IPS-15b (cell line): ENCODE results near the gene GRIA3.

Experiments used
- H3K27me3 ChIP-seq: one replicate; pipeline ENCODE4 v1.6.1; 2013; ENCODE audit warnings: low read length; ENCODE audit not compliant: control insufficient read depth, insufficient read depth
- H3K36me3 ChIP-seq: one replicate; pipeline ENCODE4 v1.6.1; 2013; ENCODE audit warnings: low read length; ENCODE audit not compliant: control insufficient read depth, insufficient read depth
- H3K4me1 ChIP-seq: one replicate; pipeline ENCODE4 v1.6.1; 2013; ENCODE audit warnings: mild to moderate bottlenecking, low read length; ENCODE audit not compliant: control insufficient read depth, insufficient read depth
- H3K4me3 ChIP-seq: one replicate; pipeline ENCODE4 v1.5.1; 2013; ENCODE audit warnings: low read depth, low read length
- H3K9ac ChIP-seq: one replicate; pipeline ENCODE4 v1.6.1; 2013; ENCODE audit warnings: low read depth, mild to moderate bottlenecking, low read length
- H3K9me3 ChIP-seq: one replicate; pipeline ENCODE4 v1.6.1; 2013; ENCODE audit warnings: mild to moderate bottlenecking, low read length; ENCODE audit not compliant: control insufficient read depth, insufficient read depth

Gene GRIA3

DNA sequence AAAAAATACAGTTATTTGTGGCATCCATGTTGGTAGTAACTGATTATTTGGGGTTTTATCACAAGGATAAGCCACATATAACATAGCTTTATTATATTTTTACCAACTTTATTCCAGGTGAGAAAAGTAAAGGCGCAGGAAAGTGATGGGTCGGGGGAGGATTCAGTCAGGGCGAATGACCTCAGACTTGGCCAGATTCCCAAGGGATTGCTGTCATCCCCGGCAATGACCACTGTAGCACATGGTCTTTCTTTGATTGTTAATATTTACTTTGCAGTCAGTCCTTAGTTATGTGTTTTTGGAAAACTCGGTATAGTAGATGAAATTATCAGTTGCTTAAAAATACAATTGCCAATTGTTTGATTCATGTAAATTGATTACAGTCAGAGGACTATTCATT is 17.6 kb downstream of the GRIA3 start:
- Histone ChIP-seq H3K9me3 (no peaks in the 10 kb centered on the region), H3K27me3 (no peaks in the 10 kb centered on the region), H3K4me3 (no peak overlapping the region), H3K4me1 (peaks cover 8% of the 10 kb centered on the region), H3K36me3 (no peaks in the 10 kb centered on the region), H3K9ac (no peak overlapping the region)

DNA sequence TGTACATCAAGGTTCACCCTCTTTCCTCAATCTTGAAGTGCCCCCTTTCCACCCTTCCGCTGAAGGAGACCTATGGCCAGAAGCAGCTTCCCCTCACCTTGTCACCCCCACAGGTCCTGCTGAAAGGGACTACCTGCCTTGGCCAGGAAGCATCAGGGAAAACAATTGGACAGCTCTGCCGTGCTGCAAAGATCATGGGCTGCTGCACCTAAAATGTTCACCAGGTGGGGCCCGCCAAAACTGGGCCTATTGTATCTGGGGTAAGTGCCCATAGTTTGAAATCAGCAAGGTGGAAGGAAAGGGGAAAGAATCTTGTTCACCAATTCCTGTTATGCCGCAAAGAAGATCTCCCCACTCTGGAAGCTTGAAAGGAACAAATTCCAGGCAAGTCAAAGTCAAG is 18.4 kb downstream of the GRIA3 start:
- H3K36me3 ChIP-seq: no peaks in the 10 kb centered on the region
- no peaks in the 10 kb centered on the region for H3K9me3 ChIP-seq
- peaks cover 8% of the 10 kb centered on the region for H3K4me1 ChIP-seq
- no peak overlapping the region for H3K9ac ChIP-seq
- H3K4me3 ChIP-seq: no peak overlapping the region
- H3K27me3 ChIP-seq: no peaks in the 10 kb centered on the region

DNA sequence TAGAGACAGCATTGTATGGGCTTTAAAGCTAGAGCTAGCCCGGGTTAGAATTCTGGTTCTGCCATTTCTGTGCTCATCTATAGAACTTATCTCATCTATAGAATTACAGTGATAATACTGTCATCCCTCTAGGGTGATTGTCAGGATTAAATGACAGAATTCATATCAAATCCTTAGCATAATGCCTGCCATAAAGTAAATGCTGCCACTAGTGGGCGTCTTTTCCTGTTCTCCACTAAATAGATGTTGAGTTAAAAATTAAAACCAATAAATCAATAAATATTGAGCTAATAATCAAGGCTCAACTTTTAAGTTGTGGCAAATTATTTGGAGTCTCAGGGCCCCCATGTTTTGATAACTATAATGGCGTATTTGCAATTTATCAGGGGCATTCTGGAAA is 19.7 kb downstream of the GRIA3 start:
- Histone ChIP-seq H3K9ac (no peak overlapping the region), H3K4me1 (peaks cover 8% of the 10 kb centered on the region), H3K36me3 (no peaks in the 10 kb centered on the region), H3K9me3 (no peaks in the 10 kb centered on the region), H3K4me3 (no peak overlapping the region), H3K27me3 (no peaks in the 10 kb centered on the region)

DNA sequence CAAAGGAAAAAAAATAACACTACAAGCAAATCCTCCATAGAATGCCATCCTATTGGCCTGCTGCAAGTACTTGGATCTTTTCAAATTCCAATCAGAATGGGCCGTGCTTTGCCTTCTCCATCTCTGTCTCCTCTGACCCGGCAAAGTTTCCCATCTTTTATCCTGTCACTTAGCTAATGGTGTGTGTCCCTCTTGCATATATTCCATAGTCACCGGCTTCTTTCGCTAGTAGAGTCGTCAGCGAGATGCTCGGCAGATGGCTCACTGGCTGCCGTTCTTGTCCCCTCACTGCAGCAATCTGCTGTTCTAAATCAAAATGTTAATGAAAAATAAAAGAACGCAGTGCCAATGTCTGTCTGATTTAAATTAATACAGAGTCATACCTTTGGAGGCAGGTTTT is 22.1 kb downstream of the GRIA3 start:
- no peaks in the 10 kb centered on the region for H3K27me3 ChIP-seq
- H3K9me3 ChIP-seq: no peaks in the 10 kb centered on the region
- H3K4me1 ChIP-seq: peaks cover 8% of the 10 kb centered on the region
- H3K36me3 ChIP-seq: no peaks in the 10 kb centered on the region
- H3K9ac ChIP-seq: no peak overlapping the region
- no peak overlapping the region for H3K4me3 ChIP-seq

DNA sequence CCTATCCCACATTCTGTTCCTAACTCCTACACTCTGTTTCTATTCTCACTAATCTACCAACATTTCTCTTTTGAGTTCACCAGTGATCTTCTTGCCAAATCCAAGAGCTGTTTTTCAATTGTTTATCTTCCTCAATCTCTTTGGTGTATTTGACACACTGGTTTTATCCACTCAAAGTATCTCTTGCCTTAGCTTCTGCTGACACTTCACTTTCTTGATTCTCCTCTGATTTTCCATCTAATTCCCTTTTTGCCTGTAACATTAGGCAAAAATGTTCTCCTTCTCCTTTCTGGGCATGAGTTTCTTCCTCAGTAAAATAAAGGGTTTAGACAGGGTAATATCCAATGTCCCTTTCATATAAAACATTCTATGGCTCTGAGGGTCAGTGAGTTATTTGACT is 26.2 kb downstream of the GRIA3 start:
- H3K4me1 ChIP-seq: no peaks in the 10 kb centered on the region
- no peaks in the 10 kb centered on the region for H3K27me3 ChIP-seq

DNA sequence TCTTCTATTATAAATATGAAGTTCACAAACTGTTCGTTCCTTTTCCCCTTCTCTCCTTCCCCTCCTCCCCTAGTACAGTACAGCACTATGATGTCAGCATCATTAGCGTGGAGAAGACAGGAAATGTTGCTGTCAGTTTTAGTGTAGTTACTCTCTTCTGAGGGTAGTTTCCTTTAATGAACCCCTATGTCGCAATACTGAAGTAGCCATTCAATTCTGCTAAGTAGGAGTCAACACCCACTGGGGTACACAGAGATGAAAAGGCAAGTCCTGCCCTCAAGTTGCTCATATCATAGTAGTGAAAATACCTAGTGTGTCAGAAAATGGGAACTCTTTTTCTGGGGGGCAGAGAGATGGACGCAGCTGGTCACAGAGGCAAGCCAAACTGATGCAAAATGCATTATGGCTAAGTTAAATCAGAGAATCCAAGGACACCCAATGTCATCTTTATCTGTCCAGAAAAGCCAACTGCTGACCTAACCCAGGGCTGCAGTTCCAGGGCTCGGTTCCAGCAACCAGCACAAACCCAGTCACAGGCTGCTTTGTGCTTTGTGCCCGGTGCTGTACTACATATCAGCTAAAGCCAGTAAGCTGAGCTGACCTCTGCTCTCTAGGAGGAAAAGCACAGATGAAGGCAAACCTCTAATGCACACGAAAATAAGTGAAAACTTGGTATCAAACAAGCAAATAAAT is 31.5 kb downstream of the GRIA3 start:
- Histone ChIP-seq H3K9me3 (no peaks in the 10 kb centered on the region), H3K4me3 (no peak overlapping the region), H3K27me3 (no peaks in the 10 kb centered on the region), H3K9ac (no peak overlapping the region), H3K4me1 (peaks cover 10% of the 10 kb centered on the region), H3K36me3 (no peaks in the 10 kb centered on the region)

More for the DNA sequence above, 26.2 kb downstream of the GRIA3 start:
- no peak overlapping the region for H3K4me3 ChIP-seq
- no peaks in the 10 kb centered on the region for H3K9me3 ChIP-seq
- no peak overlapping the region for H3K9ac ChIP-seq
- H3K36me3 ChIP-seq: no peaks in the 10 kb centered on the region

DNA sequence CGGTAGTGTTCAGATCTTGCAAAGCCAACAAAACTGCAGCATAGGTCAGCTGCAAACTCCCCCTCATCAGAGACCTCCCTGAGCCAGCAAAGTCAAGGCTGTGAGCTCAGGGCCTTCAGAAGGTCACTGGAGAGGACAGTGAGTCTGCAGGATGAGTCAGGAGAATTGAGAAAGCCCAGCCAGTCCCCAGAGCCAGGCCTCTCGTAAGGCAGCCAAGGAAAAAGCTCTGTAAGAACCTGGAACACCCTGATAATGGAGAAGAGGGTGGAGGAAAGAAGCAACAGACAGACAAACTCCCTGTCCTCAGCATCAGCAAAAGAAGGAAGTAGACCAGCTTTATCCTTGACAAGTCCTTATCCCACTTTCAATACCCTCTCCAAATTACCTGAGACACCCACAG is 33.0 kb downstream of the GRIA3 start:
- Histone ChIP-seq H3K4me3 (no peak overlapping the region), H3K36me3 (no peaks in the 10 kb centered on the region), H3K27me3 (no peaks in the 10 kb centered on the region), H3K9me3 (no peaks in the 10 kb centered on the region), H3K9ac (no peak overlapping the region), H3K4me1 (peaks cover 11% of the 10 kb centered on the region)

DNA sequence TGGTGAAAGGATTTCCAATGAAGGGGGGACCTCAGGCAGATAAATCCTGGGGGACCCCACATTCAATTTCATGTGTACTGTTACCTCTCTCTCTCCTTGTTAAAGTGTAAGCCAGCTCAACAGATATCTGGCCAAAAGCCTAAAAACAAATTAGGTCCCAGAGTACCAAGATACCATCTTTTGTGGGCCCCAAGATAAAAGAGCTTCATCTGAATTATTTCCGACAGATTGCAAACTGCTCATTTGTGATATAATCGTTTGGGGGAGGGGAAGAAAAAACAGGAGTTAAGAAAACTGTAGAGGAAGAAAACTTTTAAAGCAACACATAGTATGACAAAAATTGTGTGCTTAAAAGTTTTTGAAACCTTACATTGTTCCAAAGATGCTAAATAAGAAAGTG is 33.6 kb downstream of the GRIA3 start:
- H3K4me1 ChIP-seq: peaks cover 11% of the 10 kb centered on the region
- no peaks in the 10 kb centered on the region for H3K9me3 ChIP-seq
- H3K9ac ChIP-seq: no peak overlapping the region
- H3K4me3 ChIP-seq: no peak overlapping the region
- no peaks in the 10 kb centered on the region for H3K36me3 ChIP-seq
- H3K27me3 ChIP-seq: peaks cover 2% of the 10 kb centered on the region

DNA sequence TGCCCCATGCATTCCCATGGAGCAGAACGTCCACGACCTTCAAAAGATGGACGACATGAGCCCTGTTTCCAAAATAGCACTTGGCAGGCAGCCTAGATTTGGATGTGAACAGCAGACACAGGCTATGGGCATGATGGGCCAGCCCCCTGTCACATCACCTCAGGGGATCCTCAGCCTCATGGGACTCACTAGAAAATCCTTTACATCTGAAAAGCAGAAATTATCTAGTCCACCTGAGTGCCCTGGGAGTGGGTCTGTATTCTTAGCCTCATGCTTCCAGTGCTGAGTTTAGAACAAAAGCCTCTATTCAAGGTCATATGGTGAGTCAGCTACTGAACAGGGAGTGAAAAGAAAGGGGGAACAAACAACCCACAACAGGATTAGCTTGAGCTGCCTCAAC is 35.8 kb downstream of the GRIA3 start:
- no peak overlapping the region for H3K9ac ChIP-seq
- H3K9me3 ChIP-seq: no peaks in the 10 kb centered on the region
- H3K4me1 ChIP-seq: peaks cover 13% of the 10 kb centered on the region
- H3K27me3 ChIP-seq: peaks cover 8% of the 10 kb centered on the region
- no peak overlapping the region for H3K4me3 ChIP-seq
- H3K36me3 ChIP-seq: no peaks in the 10 kb centered on the region

DNA sequence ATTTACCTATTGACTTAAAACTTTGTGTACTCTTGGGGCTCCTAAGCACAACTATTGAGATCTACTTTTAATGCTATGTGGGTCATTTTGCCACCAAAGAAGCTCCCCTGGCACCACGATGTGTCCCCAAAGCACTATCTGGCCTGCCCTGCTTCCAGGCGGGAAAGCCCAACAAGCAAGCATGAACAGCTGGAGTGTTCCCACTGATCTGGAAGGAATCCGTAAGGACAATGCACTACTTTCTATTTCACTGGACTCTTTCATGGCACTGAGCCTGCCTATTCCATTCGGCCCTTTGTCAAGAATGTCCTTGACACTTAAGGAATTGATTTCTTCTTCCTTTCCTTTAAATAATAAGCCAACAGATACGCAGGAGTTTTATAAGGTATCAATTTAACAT is 38.8 kb downstream of the GRIA3 start:
- Histone ChIP-seq H3K9ac (no peak overlapping the region), H3K27me3 (peaks cover 13% of the 10 kb centered on the region), H3K4me3 (no peak overlapping the region), H3K4me1 (peaks cover 13% of the 10 kb centered on the region), H3K9me3 (no peaks in the 10 kb centered on the region), H3K36me3 (no peaks in the 10 kb centered on the region)

DNA sequence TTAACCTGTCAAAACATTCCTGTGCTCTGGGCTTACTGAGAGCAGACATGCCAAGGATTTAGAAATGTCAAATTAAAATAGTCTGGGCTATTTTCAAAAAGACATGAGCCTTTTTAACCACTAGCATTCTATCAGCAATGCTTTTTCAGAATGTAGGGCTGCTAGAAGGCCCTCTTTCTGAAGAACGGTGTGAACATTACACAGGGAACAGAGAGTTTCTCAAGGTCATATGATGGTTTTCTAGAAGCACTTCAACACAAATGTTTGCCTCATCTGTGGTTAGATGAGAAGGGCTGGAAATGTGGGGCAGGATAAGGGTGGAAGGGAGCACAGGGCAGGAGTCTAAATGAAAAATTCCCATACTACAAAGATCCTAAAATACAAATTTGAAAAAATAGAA is 39.3 kb downstream of the GRIA3 start:
- Histone ChIP-seq H3K4me3 (no peak overlapping the region), H3K9ac (no peak overlapping the region), H3K36me3 (no peaks in the 10 kb centered on the region), H3K9me3 (no peaks in the 10 kb centered on the region), H3K4me1 (peaks cover 13% of the 10 kb centered on the region), H3K27me3 (peaks cover 18% of the 10 kb centered on the region)

DNA sequence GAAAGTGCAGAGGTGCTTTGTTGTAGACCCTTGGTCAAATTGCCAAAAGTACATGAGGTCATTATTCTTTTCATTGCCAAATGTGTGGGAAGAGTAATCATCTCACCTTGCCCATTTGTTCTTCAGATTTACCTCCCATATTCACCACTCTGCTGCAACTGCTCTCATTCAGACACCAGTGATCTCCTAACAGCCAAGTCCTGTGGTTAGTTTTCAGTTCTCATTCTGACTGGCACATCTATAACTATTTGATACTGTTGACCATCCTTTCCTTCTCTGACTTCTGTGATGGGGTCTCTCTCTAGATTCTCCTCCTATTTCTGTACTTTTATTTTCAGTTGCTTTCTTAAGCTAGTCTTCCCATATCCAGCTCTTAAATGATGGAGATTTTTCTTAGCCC is 39.8 kb downstream of the GRIA3 start:
- Histone ChIP-seq H3K27me3 (peaks cover 23% of the 10 kb centered on the region), H3K4me1 (peaks cover 13% of the 10 kb centered on the region), H3K36me3 (no peaks in the 10 kb centered on the region), H3K9ac (no peak overlapping the region), H3K9me3 (no peaks in the 10 kb centered on the region), H3K4me3 (no peak overlapping the region)
